Smooth muscle cell (in vitro differentiated cells): ENCODE data around the gene MROH7. TPM values are rescaled to one million over a fixed set of nuclear protein-coding genes. Genes with fewer than 3 reads are reported as not detected.

ENCODE experiments used
- DNase-seq: peaks from one replicate; lab custom pipeline; 2025; ENCODE audit not compliant: unreplicated experiment; lab: John Stamatoyannopoulos, UW
- H2AFZ ChIP-seq: fragments of 200-600 bp; sonication (generic); 2 replicates; pipeline ENCODE4 v1.6.0; 2016; ENCODE audit warnings: antibody characterized with exemption, low read depth, mild to moderate bottlenecking
- H3F3A ChIP-seq: fragments of 200-600 bp; sonication (generic); 2 replicates; pipeline ENCODE4 v1.6.0; 2017; ENCODE audit warnings: antibody characterized with exemption, low read depth
- H3K27ac ChIP-seq: fragments of 200-600 bp; sonication (generic); 2 replicates; pipeline ENCODE4 v1.5.1; 2016; ENCODE audit warnings: low read depth, mild to moderate bottlenecking
- H3K27me3 ChIP-seq: fragments of 200-600 bp; sonication (generic); 2 replicates; pipeline ENCODE4 v1.6.1; 2016; ENCODE audit warnings: low read depth, mild to moderate bottlenecking
- H3K36me3 ChIP-seq: fragments of 200-600 bp; sonication (generic); 2 replicates; pipeline ENCODE4 v1.5.1; 2016; ENCODE audit warnings: low read depth
- H3K4me1 ChIP-seq: fragments of 200-600 bp; sonication (generic); 2 replicates; pipeline ENCODE4 v1.5.1; 2016; ENCODE audit warnings: low read depth
- H3K4me2 ChIP-seq: fragments of 200-600 bp; sonication (generic); 2 replicates; pipeline ENCODE4 v1.6.0; 2016; ENCODE audit warnings: mild to moderate bottlenecking
- H3K4me3 ChIP-seq: fragments of 200-600 bp; sonication (generic); 2 replicates; pipeline ENCODE4 v1.5.1; 2016; ENCODE audit warnings: mild to moderate bottlenecking
- H3K79me2 ChIP-seq: fragments of 200-600 bp; sonication (generic); 2 replicates; pipeline ENCODE4 v1.6.0; 2016; ENCODE audit warnings: low read depth, mild to moderate bottlenecking
- H3K9ac ChIP-seq: fragments of 200-600 bp; sonication (generic); 2 replicates; pipeline ENCODE4 v1.6.0; 2016; ENCODE audit warnings: low read depth
- H3K9me3 ChIP-seq: fragments of 200-600 bp; sonication (generic); replicated peaks from 2 replicates; pipeline ENCODE4 v1.5.1; 2016; ENCODE audit warnings: low read depth
- H4K20me1 ChIP-seq: fragments of 200-600 bp; sonication (generic); 2 replicates; pipeline ENCODE4 v1.6.0; 2016; ENCODE audit warnings: low read depth
- CTCF ChIP-seq: fragments of 200-600 bp; sonication (generic); IDR thresholded peaks from 2 replicates; pipeline ENCODE4 v1.5.1; 2017; ENCODE audit warnings: borderline replicate concordance, mild to moderate bottlenecking, antibody characterized with exemption; ENCODE audit not compliant: insufficient read depth, poor library complexity, severe bottlenecking
- WGBS: methylation state at CpG from one replicate; pipeline ENCODE4 v1.1.7; 2016; ENCODE audit warnings: low lambda C conversion rate; 5-methylcytosine and 5-hydroxymethylcytosine counted together
- polyA plus RNA-seq: library from polyadenylated mRNA; unstranded; fragments of >200 nt; fragmentation: Nextera tagmentation; extraction: Ambion mirVana; gene quantifications from 2 replicates; pipeline ENCODE4 v1.2.1, GENCODE V29; 2016
- total RNA-seq: library from RNA; depleted of rRNA; stranded (reverse); fragments of >200 nt; gene quantifications from 2 replicates; pipeline ENCODE4 v1.2.3, GENCODE V29; 2014

The MROH7 gene
- total and polyA plus RNA-seq, 2 experiments from 2014 or later: 0.33 to 0.58 TPM

GRCh38 chr1:54652168-54652567 is 10.6 kb downstream of the MROH7 start:
- no peaks in the 10 kb centered on the region for H3F3A ChIP-seq
- H3K9ac ChIP-seq: no peak overlapping the region
- TF ChIP-seq CTCF: no peak

GRCh38 chr1:54653036-54653435 is 11.4 kb downstream of the MROH7 start:
- Histone ChIP-seq H3K27me3 (no peaks in the 10 kb centered on the region), H3K4me2 (no peak overlapping the region), H3K36me3 (no peaks in the 10 kb centered on the region), H3K4me1 (no peaks in the 10 kb centered on the region), H2AFZ (no peak overlapping the region), H3K27ac (no peak overlapping the region), H3F3A (no peaks in the 10 kb centered on the region), H3K9me3 (no peaks in the 10 kb centered on the region), H3K4me3 (no peak overlapping the region), H4K20me1 (no peaks in the 10 kb centered on the region), H3K79me2 (no peaks in the 10 kb centered on the region), H3K9ac (no peak overlapping the region)
- no peak for DNase-seq
- TF ChIP-seq CTCF: no peak
- WGBS: 31% methylated on average over 4 of the region's 4 CpGs

More at GRCh38 chr1:54652168-54652567, 10.6 kb downstream of the MROH7 start:
- Histone ChIP-seq H3K4me2 (no peak overlapping the region), H3K36me3 (no peaks in the 10 kb centered on the region), H3K27me3 (no peaks in the 10 kb centered on the region), H4K20me1 (no peaks in the 10 kb centered on the region), H3K27ac (no peak overlapping the region), H3K4me3 (no peak overlapping the region), H2AFZ (no peak overlapping the region), H3K79me2 (no peaks in the 10 kb centered on the region), H3K4me1 (no peaks in the 10 kb centered on the region), H3K9me3 (no peaks in the 10 kb centered on the region)
- no peak for DNase-seq

GRCh38 chr1:54658164-54658913 is 16.8 kb downstream of the MROH7 start:
- Histone ChIP-seq H3K9ac (no peak overlapping the region), H3K4me2 (no peak overlapping the region), H3K4me1 (no peaks in the 10 kb centered on the region), H3K27me3 (no peaks in the 10 kb centered on the region), H3K36me3 (no peaks in the 10 kb centered on the region), H3K4me3 (no peak overlapping the region), H2AFZ (no peak overlapping the region), H4K20me1 (no peaks in the 10 kb centered on the region), H3F3A (no peaks in the 10 kb centered on the region), H3K9me3 (no peaks in the 10 kb centered on the region), H3K79me2 (no peaks in the 10 kb centered on the region), H3K27ac (no peak overlapping the region)
- WGBS: 98% methylated on average over 2 of the region's 2 CpGs
- DNase-seq: no peak
- no peak for TF ChIP-seq CTCF

GRCh38 chr1:54663725-54664124 is 22.1 kb downstream of the MROH7 start:
- H3K9me3 ChIP-seq: no peaks in the 10 kb centered on the region
- TF ChIP-seq CTCF: no peak
- no peaks in the 10 kb centered on the region for H3K79me2 ChIP-seq
- H4K20me1 ChIP-seq: no peaks in the 10 kb centered on the region
- H3K4me1 ChIP-seq: no peaks in the 10 kb centered on the region
- no peak for DNase-seq
- H3K36me3 ChIP-seq: no peaks in the 10 kb centered on the region
- H3K4me3 ChIP-seq: no peak overlapping the region
- no peak overlapping the region for H3K9ac ChIP-seq
- WGBS: 88% methylated on average over 4 of the region's 4 CpGs
- no peak overlapping the region for H3K4me2 ChIP-seq
- no peak overlapping the region for H2AFZ ChIP-seq
- H3K27ac ChIP-seq: no peak overlapping the region
- no peaks in the 10 kb centered on the region for H3K27me3 ChIP-seq
- H3F3A ChIP-seq: no peaks in the 10 kb centered on the region
